HCT116 (cell line): ENCODE data around the gene SLC35B2. TPM values are rescaled to one million over a fixed set of nuclear protein-coding genes. Genes with fewer than 3 reads are reported as not detected.
A peak's percentile ranks its signal among the peaks of the same experiment; 100 is the strongest.

Experiments
- ATAC-seq: fragments of 200-7000 bp; cut with Tn5 transposase; 2 replicates; pipeline ENCODE4 v1.9.1; 2020; ENCODE audit warnings: mild to moderate bottlenecking, moderate library complexity
- BruUV-seq: library from RNA; stranded (reverse); fragments of 400-500 nt; replicated peaks from 2 replicates; lab custom pipeline; 2021; lab: Mats Ljungman, UMichigan
- CTCF ChIA-PET: fragments of 300-600 bp; sonication (Branson Sonifier 250); formaldehyde crosslinking; loops from one replicate; lab custom pipeline; 2021; ENCODE audit warnings: antibody characterized with exemption; lab: Charles Lee
- POLR2A ChIA-PET: fragments of 300-600, 350-600 bp; sonication (Branson Sonifier 250); formaldehyde crosslinking; loops from one replicate; lab custom pipeline; 2021; ENCODE audit warnings: antibody characterized with exemption; lab: Charles Lee
- RAD21 ChIA-PET, 2 experiments: fragments of 300-600 bp; sonication (Branson Sonifier 250); formaldehyde crosslinking; loops; one replicate each; lab custom pipeline; 2023; ENCODE audit warnings: low total read pairs in 2 of 2; ENCODE audit not compliant: uncharacterized antibody in 2 of 2, unreplicated experiment in 2 of 2, low non-redundant PET in 1 of 2; lab: Charles Lee
- DNase-seq: peaks from one replicate; pipeline ENCODE4 v3.0.0-alpha.2; 2010; ENCODE audit warnings: low read depth, low spot score
- H2AFZ ChIP-seq: fragments of 200-600 bp; shearing (Covaris generic), sonication (generic); 2 replicates; pipeline ENCODE4 v1.6.1; 2017; ENCODE audit warnings: low read depth, mixed run types, mixed read lengths, antibody characterized with exemption, low read length; ENCODE audit not compliant: poor library complexity, severe bottlenecking
- H3K27ac ChIP-seq: 2 replicates; pipeline ENCODE4 v1.5.1; 2012; ENCODE audit warnings: low read depth, low read length
- H3K27me3 ChIP-seq: fragments of 200-600 bp; sonication (generic); 2 replicates; pipeline ENCODE4 v1.6.1; 2016; ENCODE audit warnings: mixed run types, low read length, mixed read lengths; ENCODE audit not compliant: insufficient read depth
- H3K36me3 ChIP-seq, 2 experiments: fragments of 200-500 bp in 1 of 2; fragments of 200-600 bp in 1 of 2; sonication (Bioruptor generic) in 1 of 2; sonication (generic) in 1 of 2; 2 replicates each; pipeline versions ENCODE4 v1.5.1 to v1.6.1; 2014 to 2016; ENCODE audit warnings: low read length in 2 of 2, inconsistent platforms in 1 of 2, mixed read lengths in 1 of 2, mixed run types in 1 of 2; ENCODE audit not compliant: insufficient read depth in 2 of 2, control insufficient read depth in 1 of 2
- H3K4me1 ChIP-seq, 2 experiments: fragments of 200-600 bp in 1 of 2; sonication (generic) in 1 of 2; 2 replicates each; pipeline versions ENCODE4 v1.5.1 to v1.6.1; 2012 to 2017; ENCODE audit warnings: low read length in 2 of 2, inconsistent platforms in 1 of 2, mild to moderate bottlenecking in 1 of 2, mixed read lengths in 1 of 2, mixed run types in 1 of 2, moderate library complexity in 1 of 2; ENCODE audit not compliant: insufficient read depth in 2 of 2, control insufficient read depth in 1 of 2
- H3K4me2 ChIP-seq: fragments of 200-600 bp; sonication (generic); 2 replicates; pipeline ENCODE4 v1.6.1; 2017; ENCODE audit warnings: mixed run types, low read length, mixed read lengths
- H3K4me3 ChIP-seq, 2 experiments: fragments of 200-600 bp in 1 of 2; sonication (generic) in 1 of 2; replicated peaks in 1 of 2; 2 replicates each; pipeline ENCODE4 v1.5.1; 2011 to 2016; ENCODE audit warnings: low read length in 2 of 2, control low read depth in 1 of 2, low read depth in 1 of 2, mild to moderate bottlenecking in 1 of 2, mixed read lengths in 1 of 2, mixed run types in 1 of 2
- H3K79me2 ChIP-seq: fragments of 200-600 bp; sonication (generic); 2 replicates; pipeline ENCODE4 v1.6.1; 2017; ENCODE audit warnings: mild to moderate bottlenecking, mixed run types, low read length, moderate library complexity, mixed read lengths; ENCODE audit not compliant: insufficient read depth
- H3K9ac ChIP-seq: fragments of 200-600 bp; sonication (generic); 2 replicates; pipeline ENCODE4 v1.6.1; 2016; ENCODE audit warnings: low read length, mixed read lengths
- H3K9me2 ChIP-seq: fragments of 200-600 bp; sonication (generic), shearing (Covaris generic); 2 replicates; pipeline ENCODE4 v1.6.1; 2017; ENCODE audit warnings: mixed run types, mild to moderate bottlenecking, moderate library complexity; ENCODE audit not compliant: insufficient read depth
- H3K9me3 ChIP-seq, 2 experiments: fragments of 200-500 bp in 1 of 2; fragments of 200-600 bp in 1 of 2; sonication (Bioruptor generic) in 1 of 2; sonication (generic) in 1 of 2; 2 replicates each; pipeline ENCODE4 v1.6.1; 2014 to 2017; ENCODE audit warnings: low read length in 2 of 2, mixed read lengths in 2 of 2, inconsistent platforms in 1 of 2, low read depth in 1 of 2, mild to moderate bottlenecking in 1 of 2, mixed run types in 1 of 2, moderate library complexity in 1 of 2; ENCODE audit not compliant: control insufficient read depth in 1 of 2, insufficient read depth in 1 of 2
- H4K20me1 ChIP-seq: fragments of 200-600 bp; sonication (generic), shearing (Covaris generic); 2 replicates; pipeline ENCODE4 v1.6.1; 2017; ENCODE audit warnings: mixed run types, mild to moderate bottlenecking, moderate library complexity; ENCODE audit not compliant: insufficient read depth
- ATF3 ChIP-seq: IDR thresholded peaks from 2 replicates; pipeline ENCODE4 v1.6.1; 2012
- CBX3 ChIP-seq: IDR thresholded peaks from 2 replicates; pipeline ENCODE4 v1.6.1; 2012; ENCODE audit warnings: low read depth
- EGR1 ChIP-seq: IDR thresholded peaks from 2 replicates; pipeline ENCODE4 v1.6.1; 2012; ENCODE audit warnings: low read depth
- EZH2phosphoT487 ChIP-seq: fragments of 200-600 bp; IDR thresholded peaks from 2 replicates; pipeline ENCODE4 v1.6.1; 2018; ENCODE audit warnings: antibody characterized with exemption, borderline replicate concordance
- FOSL1 ChIP-seq: IDR thresholded peaks from 2 replicates; pipeline ENCODE4 v1.6.1; 2012; ENCODE audit warnings: low read depth
- POLR2A ChIP-seq: IDR thresholded peaks from 2 replicates; pipeline ENCODE4 v1.7.0; 2011; ENCODE audit warnings: borderline replicate concordance; ENCODE audit not compliant: insufficient read depth, insufficient read length; ENCODE audit errors: extremely low read depth
- POLR2AphosphoS5 ChIP-seq: IDR thresholded peaks from 2 replicates; pipeline ENCODE4 v1.6.1; 2011; ENCODE audit warnings: mild to moderate bottlenecking, low read depth, low read length, moderate library complexity
- RAD21 ChIP-seq: IDR thresholded peaks from 2 replicates; pipeline ENCODE4 v1.6.1; 2012; ENCODE audit warnings: low read depth, mild to moderate bottlenecking
- SIN3A ChIP-seq: IDR thresholded peaks from 2 replicates; pipeline ENCODE4 v1.6.1; 2012; ENCODE audit warnings: low read depth
- SP1 ChIP-seq: IDR thresholded peaks from 2 replicates; pipeline ENCODE4 v1.6.1; 2012; ENCODE audit warnings: low read depth
- YY1 ChIP-seq: IDR thresholded peaks from 2 replicates; pipeline ENCODE4 v1.6.1; 2011; ENCODE audit warnings: low read length, low read depth, moderate library complexity, mild to moderate bottlenecking; ENCODE audit not compliant: insufficient replicate concordance; ENCODE audit errors: extremely low read depth
- ZBTB33 ChIP-seq: IDR thresholded peaks from 2 replicates; pipeline ENCODE4 v1.6.1; 2011; ENCODE audit warnings: mild to moderate bottlenecking, low read length, moderate library complexity; ENCODE audit not compliant: insufficient replicate concordance; ENCODE audit errors: extremely low read depth
- ZFX ChIP-seq: fragments of 450-650 bp; IDR thresholded peaks from 2 replicates; pipeline ENCODE4 v1.6.1; 2017
- ZNF274 ChIP-seq: fragments of 200-500 bp; sonication (Bioruptor generic); IDR thresholded peaks from 2 replicates; pipeline ENCODE4 v1.6.1; 2014; ENCODE audit warnings: mild to moderate bottlenecking, low read depth, low read length, inconsistent platforms
- intact Hi-C: fragments of 100-400 bp; cut with micrococcal nuclease; formaldehyde crosslinking; loops from 2 replicates; pipeline ENCODE4 v1.10.0; 2022
- total RNA-seq: library from RNA; stranded (reverse); gene quantifications from one replicate; pipeline ENCODE4 v1.2.1, GENCODE V29; 2021; ENCODE audit not compliant: unreplicated experiment
- TF ChIP-seq, protein P1 (sequence below): IDR thresholded peaks from 2 replicates; pipeline ENCODE4 v1.6.1; 2012; ENCODE audit warnings: low read depth
- TF ChIP-seq, protein P2 (sequence below), 3 experiments: fragments of 200-600 bp in 1 of 3; sonication (generic) in 1 of 3; IDR thresholded peaks in 2 of 3; conservative IDR thresholded peaks in 1 of 3; 2 replicates each; pipeline ENCODE4 v1.5.1; 2012 to 2017; ENCODE audit warnings: low read depth in 2 of 3, low read length in 2 of 3, antibody characterized with exemption in 1 of 3, borderline replicate concordance in 1 of 3, control low read depth in 1 of 3, mild to moderate bottlenecking in 1 of 3, mixed read lengths in 1 of 3, mixed run types in 1 of 3, moderate library complexity in 1 of 3; ENCODE audit not compliant: insufficient read depth in 1 of 3

Gene SLC35B2
- total RNA-seq, 1 experiment from 2014 or later: 50.5 TPM

DNA sequence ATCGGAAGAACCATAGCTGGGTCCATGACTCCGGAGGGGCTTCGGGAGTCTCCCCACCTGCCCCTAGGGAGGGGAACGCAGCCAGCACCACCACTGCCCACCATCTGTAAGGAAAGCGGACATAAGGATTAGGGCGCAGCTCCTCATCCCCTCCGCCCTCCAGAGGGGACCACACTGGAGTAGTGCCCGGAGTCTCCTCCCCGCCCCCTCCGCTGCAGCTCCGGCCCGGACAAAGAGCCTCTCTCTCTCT, 628 bp downstream of the SLC35B2 start:
- intact Hi-C loops: loop anchor here (2.0 kb wide), 1 partner anchor 84 kb away; no protein-coding TSS in a partner anchor
- ChIA-PET RAD21 (interaction anchor here in 1 of 2 experiments (0.8 to 0.9 kb wide), 2 partner anchors 11 to 84 kb away, joined by 3 read pairs; no protein-coding TSS in a partner anchor), POLR2A (interaction anchor here (0.6 to 3.4 kb wide), 7 partner anchors 8 to 84 kb away, joined by 3 to 74 read pairs (median 4); partner anchors contain the start of genes HSP90AB1 and SLC29A1), CTCF (interaction anchor here (0.6 to 2.0 kb wide), 11 partner anchors 10 to 160 kb away, joined by 3 to 16 read pairs (median 4); partner anchors contain the start of genes AARS2 and HSP90AB1)
- ATAC-seq (no peak), DNase-seq (no peak)
- peak overlapping the region; percentile 95 for H3K27ac ChIP-seq
- H2AFZ ChIP-seq: no peak overlapping the region
- TF ChIP-seq, protein P1, sequence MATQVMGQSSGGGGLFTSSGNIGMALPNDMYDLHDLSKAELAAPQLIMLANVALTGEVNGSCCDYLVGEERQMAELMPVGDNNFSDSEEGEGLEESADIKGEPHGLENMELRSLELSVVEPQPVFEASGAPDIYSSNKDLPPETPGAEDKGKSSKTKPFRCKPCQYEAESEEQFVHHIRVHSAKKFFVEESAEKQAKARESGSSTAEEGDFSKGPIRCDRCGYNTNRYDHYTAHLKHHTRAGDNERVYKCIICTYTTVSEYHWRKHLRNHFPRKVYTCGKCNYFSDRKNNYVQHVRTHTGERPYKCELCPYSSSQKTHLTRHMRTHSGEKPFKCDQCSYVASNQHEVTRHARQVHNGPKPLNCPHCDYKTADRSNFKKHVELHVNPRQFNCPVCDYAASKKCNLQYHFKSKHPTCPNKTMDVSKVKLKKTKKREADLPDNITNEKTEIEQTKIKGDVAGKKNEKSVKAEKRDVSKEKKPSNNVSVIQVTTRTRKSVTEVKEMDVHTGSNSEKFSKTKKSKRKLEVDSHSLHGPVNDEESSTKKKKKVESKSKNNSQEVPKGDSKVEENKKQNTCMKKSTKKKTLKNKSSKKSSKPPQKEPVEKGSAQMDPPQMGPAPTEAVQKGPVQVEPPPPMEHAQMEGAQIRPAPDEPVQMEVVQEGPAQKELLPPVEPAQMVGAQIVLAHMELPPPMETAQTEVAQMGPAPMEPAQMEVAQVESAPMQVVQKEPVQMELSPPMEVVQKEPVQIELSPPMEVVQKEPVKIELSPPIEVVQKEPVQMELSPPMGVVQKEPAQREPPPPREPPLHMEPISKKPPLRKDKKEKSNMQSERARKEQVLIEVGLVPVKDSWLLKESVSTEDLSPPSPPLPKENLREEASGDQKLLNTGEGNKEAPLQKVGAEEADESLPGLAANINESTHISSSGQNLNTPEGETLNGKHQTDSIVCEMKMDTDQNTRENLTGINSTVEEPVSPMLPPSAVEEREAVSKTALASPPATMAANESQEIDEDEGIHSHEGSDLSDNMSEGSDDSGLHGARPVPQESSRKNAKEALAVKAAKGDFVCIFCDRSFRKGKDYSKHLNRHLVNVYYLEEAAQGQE: no peak
- TF ChIP-seq ZNF274 (no peak), ZFX (no peak), POLR2AphosphoS5 (no peak), CBX3 (no peak), RAD21 (no peak), ZBTB33 (no peak), EGR1 (no peak), EZH2phosphoT487 (no peak), POLR2A (no peak), YY1 (no peak), SIN3A (no peak), FOSL1 (no peak), ATF3 (no peak), SP1 (no peak)
- TF ChIP-seq, protein P2, sequence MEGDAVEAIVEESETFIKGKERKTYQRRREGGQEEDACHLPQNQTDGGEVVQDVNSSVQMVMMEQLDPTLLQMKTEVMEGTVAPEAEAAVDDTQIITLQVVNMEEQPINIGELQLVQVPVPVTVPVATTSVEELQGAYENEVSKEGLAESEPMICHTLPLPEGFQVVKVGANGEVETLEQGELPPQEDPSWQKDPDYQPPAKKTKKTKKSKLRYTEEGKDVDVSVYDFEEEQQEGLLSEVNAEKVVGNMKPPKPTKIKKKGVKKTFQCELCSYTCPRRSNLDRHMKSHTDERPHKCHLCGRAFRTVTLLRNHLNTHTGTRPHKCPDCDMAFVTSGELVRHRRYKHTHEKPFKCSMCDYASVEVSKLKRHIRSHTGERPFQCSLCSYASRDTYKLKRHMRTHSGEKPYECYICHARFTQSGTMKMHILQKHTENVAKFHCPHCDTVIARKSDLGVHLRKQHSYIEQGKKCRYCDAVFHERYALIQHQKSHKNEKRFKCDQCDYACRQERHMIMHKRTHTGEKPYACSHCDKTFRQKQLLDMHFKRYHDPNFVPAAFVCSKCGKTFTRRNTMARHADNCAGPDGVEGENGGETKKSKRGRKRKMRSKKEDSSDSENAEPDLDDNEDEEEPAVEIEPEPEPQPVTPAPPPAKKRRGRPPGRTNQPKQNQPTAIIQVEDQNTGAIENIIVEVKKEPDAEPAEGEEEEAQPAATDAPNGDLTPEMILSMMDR (IDR thresholded peaks at IDR 0.05 in 2 of 3, conservative IDR thresholded peaks at IDR 0.05 in 1 of 3; ENCODE audit: borderline replicate concordance in 1 of 3, insufficient read depth in 1 of 3, low read depth in 2 of 3, low read length in 2 of 3): no peak
- no peaks in the 10 kb centered on the region for H3K27me3 ChIP-seq
- H3K4me1 ChIP-seq: peaks cover 2 to 23% of the 10 kb centered on the region in 2 experiments; a peak in 3 of 4 replicates
- BruUV-seq: no TSS peak
- H3K9me3 ChIP-seq: no peaks in the 10 kb centered on the region
- peak overlapping the region; percentile 59 to 92 for H3K4me3 ChIP-seq
- peaks cover 27% of the 10 kb centered on the region for H3K79me2 ChIP-seq
- peak overlapping the region; percentile 99 for H3K4me2 ChIP-seq
- H3K9ac ChIP-seq: peak overlapping the region; percentile 93
- no peaks in the 10 kb centered on the region for H3K9me2 ChIP-seq
- H4K20me1 ChIP-seq: peaks cover 26% of the 10 kb centered on the region; the same call in 1 of the 2 replicates
- peaks cover 23 to 35% of the 10 kb centered on the region in 2 experiments; a peak in 3 of 4 replicates for H3K36me3 ChIP-seq
